ENCODE measurements around the gene TRIM68.

The TRIM68 gene

GRCh38 chr11:4626207-4627099 is 18.4 kb upstream of the TRIM68 start:
- DNase-seq (ENCODE audit: low read depth): no peak
- peak; percentile 70 for TF ChIP-seq CTCF (IDR thresholded peaks at IDR 0.05; ENCODE audit: low read depth, low read length, missing control alignments)
- H3K4me3 ChIP-seq (ENCODE audit: low read depth, low read length): no peak overlapping the region

- DNase-seq (ENCODE audit: low read depth): no peak
- TF ChIP-seq CTCF (IDR thresholded peaks at IDR 0.05; ENCODE audit: low read depth, low read length, missing control alignments): no peak
- H3K4me3 ChIP-seq (ENCODE audit: low read depth, low read length): no peak overlapping the region
Observed at GRCh38 chr11:4619514-4619913, 11.5 kb upstream of the TRIM68 start.

- no peak for TF ChIP-seq CTCF (IDR thresholded peaks at IDR 0.05; ENCODE audit: low read depth, low read length, missing control alignments)
- DNase-seq (ENCODE audit: low read depth): no peak
- no peak overlapping the region for H3K4me3 ChIP-seq (ENCODE audit: low read depth, low read length)
Observed at GRCh38 chr11:4615856-4616444, 7.9 kb upstream of the TRIM68 start.

- H3K4me3 ChIP-seq (ENCODE audit: low read depth, low read length): no peak overlapping the region
- TF ChIP-seq CTCF (IDR thresholded peaks at IDR 0.05; ENCODE audit: low read depth, low read length, missing control alignments): no peak
- DNase-seq (ENCODE audit: low read depth): no peak
Observed at GRCh38 chr11:4611986-4612385, 4.0 kb upstream of the TRIM68 start.

- no peak overlapping the region; the same call in 1 of the 2 replicates for H3K4me3 ChIP-seq (ENCODE audit: low read depth, low read length)
- peak; percentile 15 for DNase-seq (ENCODE audit: low read depth)
Observed at GRCh38 chr11:4610258-4610935, 2.4 kb upstream of the TRIM68 start.

GRCh38 chr11:4607096-4607495 is 935 bp downstream of the TRIM68 start:
- no peak for TF ChIP-seq CTCF (IDR thresholded peaks at IDR 0.05; ENCODE audit: low read depth, low read length, missing control alignments)
- no peak for DNase-seq (ENCODE audit: low read depth)
- peak overlapping the region; percentile 84 for H3K4me3 ChIP-seq (ENCODE audit: low read depth, low read length)

More at GRCh38 chr11:4610258-4610935, 2.4 kb upstream of the TRIM68 start:
- no peak for TF ChIP-seq CTCF (IDR thresholded peaks at IDR 0.05; ENCODE audit: low read depth, low read length, missing control alignments)
